Upper lobe of right lung (tissue), 1 donor: ENCODE results near the gene LAMA3. TPM values are rescaled to one million over a fixed set of nuclear protein-coding genes. Genes with fewer than 3 reads are reported as not detected.

Experiments
- ATAC-seq: fragments of 200-7000 bp; cut with Tn5 transposase; one replicate; pipeline ENCODE4 v1.9.1; 2020; ENCODE audit warnings: mild to moderate bottlenecking, moderate library complexity
- DNase-seq: peaks from one replicate; pipeline ENCODE4 v3.0.0-alpha.2; 2020
- H3K27ac ChIP-seq: fragments of 200-600 bp; one replicate; pipeline ENCODE4 v1.8.0; 2022
- H3K27me3 ChIP-seq: fragments of 200-600 bp; one replicate; pipeline ENCODE4 v1.8.0; 2022; ENCODE audit warnings: mild to moderate bottlenecking
- H3K36me3 ChIP-seq: fragments of 200-600 bp; one replicate; pipeline ENCODE4 v1.8.0; 2022
- H3K4me1 ChIP-seq: fragments of 200-600 bp; one replicate; pipeline ENCODE4 v1.8.0; 2022
- H3K4me3 ChIP-seq: fragments of 200-600 bp; one replicate; pipeline ENCODE4 v1.8.0; 2022; ENCODE audit warnings: mild to moderate bottlenecking
- H3K9me3 ChIP-seq: fragments of 200-600 bp; one replicate; pipeline ENCODE4 v1.8.0; 2022
- intact Hi-C: fragments of 100-400 bp; cut with DNase I; formaldehyde crosslinking; loops from one replicate; pipeline ENCODE4 v1.11.0; 2022
- total RNA-seq: library from RNA; stranded (reverse); fragmentation: NEBNext Ultra II Directional; extraction: Animal tissue kit (Norgen Biotek cat#: 25700); gene quantifications from one replicate; pipeline ENCODE4 v1.2.1, GENCODE V29; 2021
- TF ChIP-seq, protein P1 (sequence below): fragments of 200-600 bp; IDR thresholded peaks from one replicate; pipeline ENCODE4 v1.8.0; 2022; ENCODE audit warnings: antibody characterized with exemption
- donor health status: DM: no; HTN: yes; CAD: no; lungs with severe emphysema.

Gene LAMA3
- total RNA-seq, 1 donor from 2014 or later = 139 TPM

DNA sequence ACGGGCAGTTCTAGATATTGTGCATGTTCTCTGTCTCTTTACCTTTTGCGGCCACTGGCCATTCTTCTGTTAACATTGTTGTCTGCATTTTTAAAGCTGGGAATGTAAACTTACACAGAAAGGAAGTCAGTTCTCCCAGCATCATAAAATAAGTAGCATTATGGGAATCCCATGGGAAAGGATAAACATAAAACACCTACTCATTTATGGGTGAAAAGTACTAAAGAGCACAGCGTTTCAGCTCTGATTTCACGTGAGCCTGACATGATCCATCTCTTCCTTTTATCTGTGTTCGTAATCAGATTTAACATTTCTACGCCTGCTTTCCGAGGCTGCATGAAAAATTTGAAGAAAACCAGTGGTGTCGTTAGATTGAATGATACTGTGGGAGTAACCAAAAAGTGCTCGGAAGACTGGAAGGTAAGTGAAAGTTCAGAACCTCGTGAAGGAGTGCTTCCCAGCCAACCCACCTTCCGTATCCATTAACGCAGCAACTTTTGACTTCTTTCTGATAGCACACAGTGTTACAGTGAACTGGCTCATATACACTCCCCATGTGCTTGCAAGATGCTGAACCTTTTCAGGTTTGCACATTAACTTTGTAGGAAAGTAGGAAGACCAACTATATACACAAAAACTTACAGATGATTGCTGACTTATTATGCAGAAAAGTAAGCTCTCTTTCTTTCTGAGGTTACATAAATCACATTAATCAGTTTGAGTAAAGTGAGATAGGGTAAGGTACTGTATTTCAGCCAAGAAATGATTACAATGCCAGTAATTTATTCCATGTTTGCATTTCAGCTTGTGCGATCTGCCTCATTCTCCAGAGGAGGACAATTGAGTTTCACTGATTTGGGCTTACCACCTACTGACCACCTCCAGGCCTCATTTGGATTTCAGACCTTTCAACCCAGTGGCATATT, 238.8 kb downstream of the LAMA3 start:
- intact Hi-C loops = no loop called here
- ATAC-seq (no peak), DNase-seq (no peak)
- no peaks in the 10 kb centered on the region for H3K9me3 ChIP-seq
- H3K36me3 ChIP-seq = peaks cover 4% of the 10 kb centered on the region
- no peak overlapping the region for H3K4me3 ChIP-seq
- H3K27me3 ChIP-seq = no peaks in the 10 kb centered on the region
- TF ChIP-seq, protein P1, sequence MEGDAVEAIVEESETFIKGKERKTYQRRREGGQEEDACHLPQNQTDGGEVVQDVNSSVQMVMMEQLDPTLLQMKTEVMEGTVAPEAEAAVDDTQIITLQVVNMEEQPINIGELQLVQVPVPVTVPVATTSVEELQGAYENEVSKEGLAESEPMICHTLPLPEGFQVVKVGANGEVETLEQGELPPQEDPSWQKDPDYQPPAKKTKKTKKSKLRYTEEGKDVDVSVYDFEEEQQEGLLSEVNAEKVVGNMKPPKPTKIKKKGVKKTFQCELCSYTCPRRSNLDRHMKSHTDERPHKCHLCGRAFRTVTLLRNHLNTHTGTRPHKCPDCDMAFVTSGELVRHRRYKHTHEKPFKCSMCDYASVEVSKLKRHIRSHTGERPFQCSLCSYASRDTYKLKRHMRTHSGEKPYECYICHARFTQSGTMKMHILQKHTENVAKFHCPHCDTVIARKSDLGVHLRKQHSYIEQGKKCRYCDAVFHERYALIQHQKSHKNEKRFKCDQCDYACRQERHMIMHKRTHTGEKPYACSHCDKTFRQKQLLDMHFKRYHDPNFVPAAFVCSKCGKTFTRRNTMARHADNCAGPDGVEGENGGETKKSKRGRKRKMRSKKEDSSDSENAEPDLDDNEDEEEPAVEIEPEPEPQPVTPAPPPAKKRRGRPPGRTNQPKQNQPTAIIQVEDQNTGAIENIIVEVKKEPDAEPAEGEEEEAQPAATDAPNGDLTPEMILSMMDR = no peak
- no peaks in the 10 kb centered on the region for H3K4me1 ChIP-seq
- no peak overlapping the region for H3K27ac ChIP-seq

- DNase-seq (no peak), ATAC-seq (no peak)
- intact Hi-C loops = no loop called here
- no peaks in the 10 kb centered on the region for H3K27me3 ChIP-seq
- H3K36me3 ChIP-seq = peaks cover 4% of the 10 kb centered on the region
- H3K4me1 ChIP-seq = no peaks in the 10 kb centered on the region
- TF ChIP-seq, protein P1 = no peak
- no peaks in the 10 kb centered on the region for H3K9me3 ChIP-seq
- H3K4me3 ChIP-seq = no peak overlapping the region
- no peak overlapping the region for H3K27ac ChIP-seq
These were observed 240.2 kb downstream of the LAMA3 start for GRCh38 chr18:23929362-23929930.

DNA sequence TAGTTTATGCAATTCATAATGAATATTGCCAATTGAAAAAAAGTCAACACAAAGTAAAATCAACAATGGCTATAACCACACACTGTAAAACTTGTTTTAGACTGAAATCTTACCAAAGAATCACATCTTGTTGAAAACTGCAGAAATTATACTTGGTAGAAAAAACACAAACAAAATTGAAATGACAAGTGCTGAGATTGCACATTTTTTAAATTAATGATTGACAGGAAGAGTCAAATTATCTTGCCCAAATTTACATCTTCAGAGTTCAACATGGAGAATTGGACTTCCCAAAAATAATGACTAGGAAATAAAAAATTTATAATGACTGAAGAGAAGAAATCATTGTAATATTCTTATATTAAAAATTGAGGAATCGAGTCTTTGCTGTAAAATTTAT, 240.7 kb downstream of the LAMA3 start:
- TF ChIP-seq, protein P1 = no peak
- no peak overlapping the region for H3K27ac ChIP-seq
- ATAC-seq (no peak), DNase-seq (no peak)
- no peaks in the 10 kb centered on the region for H3K9me3 ChIP-seq
- no peak overlapping the region for H3K4me3 ChIP-seq
- no peaks in the 10 kb centered on the region for H3K4me1 ChIP-seq
- peaks cover 4% of the 10 kb centered on the region for H3K36me3 ChIP-seq
- intact Hi-C loops = no loop called here
- no peaks in the 10 kb centered on the region for H3K27me3 ChIP-seq

- intact Hi-C loops = no loop called here
- H3K4me3 ChIP-seq = no peak overlapping the region
- no peaks in the 10 kb centered on the region for H3K9me3 ChIP-seq
- no peak overlapping the region for H3K27ac ChIP-seq
- H3K36me3 ChIP-seq = peaks cover 4% of the 10 kb centered on the region
- H3K27me3 ChIP-seq = no peaks in the 10 kb centered on the region
- DNase-seq (no peak), ATAC-seq (no peak)
- TF ChIP-seq, protein P1 = no peak
- H3K4me1 ChIP-seq = no peaks in the 10 kb centered on the region
These were observed 243.3 kb downstream of the LAMA3 start for GRCh38 chr18:23932385-23933067.

DNA sequence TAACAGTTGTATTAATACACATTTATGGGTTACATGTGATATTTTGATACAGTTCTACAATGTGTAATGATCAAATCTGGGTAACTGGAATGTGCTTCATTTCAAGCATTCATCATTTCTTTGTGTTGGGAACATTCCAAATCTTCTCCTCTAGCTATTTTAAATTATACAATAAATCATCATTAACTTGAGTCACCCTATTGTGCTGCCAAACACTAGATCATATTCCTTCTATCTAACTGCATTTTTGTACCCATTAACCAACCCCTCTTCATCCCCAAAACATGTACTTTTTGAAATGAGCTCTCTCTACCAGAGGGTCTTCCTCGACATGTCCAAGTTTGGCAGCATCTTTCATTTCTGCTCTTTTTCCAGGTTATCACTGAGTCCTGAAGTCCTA, 244.2 kb downstream of the LAMA3 start:
- no peaks in the 10 kb centered on the region for H3K27me3 ChIP-seq
- no peak overlapping the region for H3K4me3 ChIP-seq
- no peak for ATAC-seq
- TF ChIP-seq, protein P1 = no peak
- H3K9me3 ChIP-seq = no peaks in the 10 kb centered on the region
- H3K27ac ChIP-seq = no peak overlapping the region
- H3K36me3 ChIP-seq = peaks cover 4% of the 10 kb centered on the region
- intact Hi-C loops = no loop called here
- no peak for DNase-seq
- no peaks in the 10 kb centered on the region for H3K4me1 ChIP-seq
